NCI-H1092 treated with DMSO at 0.1 percent for 48 hours (cell line): ENCODE data around the gene DENND10.
"Not testable (repeated sequence)": the region's sequence is repeated elsewhere in the genome, so short reads cannot be mapped to it uniquely, and the experiment has no call there.

Source experiments
- DNase-seq: peaks from one replicate; lab custom pipeline; 2025; lab: John Stamatoyannopoulos, UW

Gene DENND10

GRCh38 chr10:119100434-119101238, 3.3 kb upstream of the DENND10 start:
- no peak for DNase-seq

- no peak for DNase-seq
These were observed 2.4 kb upstream of the DENND10 start for GRCh38 chr10:119101366-119102098.

- peak; percentile 39 for DNase-seq
These were observed 541 bp upstream of the DENND10 start for GRCh38 chr10:119103241-119103902.

- no peak for DNase-seq
These were observed 722 bp downstream of the DENND10 start for GRCh38 chr10:119104654-119105015.

- no peak for DNase-seq
These were observed 1.2 kb downstream of the DENND10 start for GRCh38 chr10:119105155-119105554.

GRCh38 chr10:119105899-119106298, 2.0 kb downstream of the DENND10 start:
- DNase-seq: not testable (repeated sequence)

GRCh38 chr10:119107106-119107505, 3.2 kb downstream of the DENND10 start:
- DNase-seq: not testable (repeated sequence)

- DNase-seq: not testable (repeated sequence)
These were observed 3.9 kb downstream of the DENND10 start for GRCh38 chr10:119107771-119108170.

- DNase-seq: no peak
These were observed 8.1 kb downstream of the DENND10 start for GRCh38 chr10:119112056-119112455.

- DNase-seq: no peak
These were observed 10.1 kb downstream of the DENND10 start for GRCh38 chr10:119113751-119114732.

GRCh38 chr10:119115926-119116325, 12.0 kb downstream of the DENND10 start:
- no peak for DNase-seq

- no peak for DNase-seq
These were observed 12.5 kb downstream of the DENND10 start for GRCh38 chr10:119116326-119116951.

GRCh38 chr10:119118231-119118630, 14.3 kb downstream of the DENND10 start:
- no peak for DNase-seq

GRCh38 chr10:119119400-119119799, 15.5 kb downstream of the DENND10 start:
- no peak for DNase-seq

GRCh38 chr10:119120413-119120867, 16.5 kb downstream of the DENND10 start:
- DNase-seq: no peak

- DNase-seq: no peak
These were observed 17.0 kb downstream of the DENND10 start for GRCh38 chr10:119120875-119121274.

GRCh38 chr10:119125942-119126341, 22.0 kb downstream of the DENND10 start:
- DNase-seq: no peak

- DNase-seq: no peak
These were observed 25.8 kb downstream of the DENND10 start for GRCh38 chr10:119129721-119130120.

- no peak for DNase-seq
These were observed 27.8 kb downstream of the DENND10 start for GRCh38 chr10:119131512-119132240.
